ENCODE results near the gene TFB2M.
"Not testable (repeated sequence)": the region's sequence is repeated elsewhere in the genome, so short reads cannot be mapped to it uniquely, and the experiment has no call there.

TFB2M gene

DNA sequence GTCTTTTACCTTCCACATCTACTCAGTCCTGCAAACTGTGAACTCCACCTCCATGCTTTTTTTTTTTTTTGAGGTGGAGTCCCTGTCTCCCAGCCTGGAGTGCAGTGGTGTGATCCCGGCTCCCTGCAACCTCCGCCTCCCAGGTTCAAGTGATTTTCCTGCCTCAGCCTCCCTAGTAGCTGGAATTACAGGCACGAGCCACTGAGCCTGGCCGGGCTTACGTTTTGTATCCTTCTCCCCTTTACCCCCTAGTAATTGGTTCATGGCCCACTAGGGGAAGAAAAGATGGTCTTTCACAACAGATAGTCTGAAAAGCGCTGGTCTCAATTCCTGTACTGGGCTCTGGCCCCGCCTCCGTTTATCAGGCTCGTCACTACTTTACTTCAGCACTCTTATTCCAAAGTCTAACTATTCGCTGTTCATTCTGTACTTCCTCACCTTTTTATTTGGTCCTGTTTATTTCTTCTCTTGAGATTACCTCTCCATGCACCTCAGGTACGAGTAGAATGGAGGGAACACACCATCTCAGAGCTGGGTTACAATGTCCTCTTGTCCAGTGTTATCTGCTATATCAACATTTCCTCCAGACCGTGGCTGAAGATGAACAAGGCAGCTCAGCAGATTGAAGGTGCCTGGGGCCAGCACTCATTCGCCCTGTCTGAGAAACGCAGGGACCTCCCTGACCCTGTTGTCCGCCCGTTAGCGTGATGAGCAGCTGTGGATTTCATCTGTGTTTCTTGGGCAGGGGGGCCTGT is 16.4 kb upstream of the TFB2M start:
- DNase-seq, result no peak

- no peak for DNase-seq
Observed at GRCh38 chr1:246580497-246581370, 14.7 kb upstream of the TFB2M start.

- no peak for DNase-seq
Observed at GRCh38 chr1:246579818-246580217, 13.8 kb upstream of the TFB2M start.

GRCh38 chr1:246577720-246578106 is 11.7 kb upstream of the TFB2M start:
- DNase-seq, result no peak

DNA sequence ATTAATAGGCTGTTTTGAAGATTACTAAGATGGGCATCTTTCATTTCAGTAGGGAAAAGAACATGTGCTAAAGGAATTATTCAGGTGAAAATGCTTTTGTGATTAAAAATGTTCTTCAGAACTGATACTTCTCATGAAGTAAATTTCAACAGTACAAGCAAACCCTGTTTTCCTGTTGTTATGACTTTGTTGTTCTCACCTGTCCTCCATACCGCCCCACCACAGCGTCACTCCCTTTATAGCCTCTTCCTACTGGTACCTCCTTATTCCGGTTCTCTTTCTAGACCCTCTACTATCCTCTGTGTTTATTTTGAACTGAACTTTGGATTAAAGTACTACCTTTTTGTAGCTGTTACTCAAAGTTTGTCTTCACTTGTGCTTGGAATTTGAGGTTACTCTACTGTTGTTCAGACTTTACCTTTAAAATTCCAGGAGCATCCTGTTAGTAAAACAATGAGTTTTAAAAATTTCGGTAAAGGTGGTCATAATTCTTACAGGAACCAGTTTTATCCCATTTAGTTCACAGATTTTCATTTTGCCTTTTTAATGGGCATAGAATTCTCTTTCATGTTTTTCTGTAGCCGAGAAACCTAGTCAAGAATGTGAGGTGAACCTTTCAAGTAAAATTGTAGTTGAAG is 11.1 kb upstream of the TFB2M start:
- no peak for DNase-seq

DNA sequence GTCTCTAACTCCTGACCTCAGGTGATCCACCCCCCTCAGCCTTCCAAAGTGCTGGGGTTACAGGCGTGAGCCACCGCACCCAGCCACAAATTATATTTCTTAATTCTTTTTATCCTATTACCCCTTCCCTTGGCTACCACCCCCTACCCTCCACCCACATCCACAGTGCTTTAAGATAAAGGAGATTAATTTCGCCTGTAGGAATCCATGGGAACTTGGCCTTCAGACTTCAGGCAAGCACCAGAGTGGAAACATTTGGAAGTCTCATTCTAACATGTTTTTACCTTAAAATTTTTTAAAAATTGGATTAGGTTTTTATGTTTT is 10.6 kb upstream of the TFB2M start:
- no peak for DNase-seq

DNA sequence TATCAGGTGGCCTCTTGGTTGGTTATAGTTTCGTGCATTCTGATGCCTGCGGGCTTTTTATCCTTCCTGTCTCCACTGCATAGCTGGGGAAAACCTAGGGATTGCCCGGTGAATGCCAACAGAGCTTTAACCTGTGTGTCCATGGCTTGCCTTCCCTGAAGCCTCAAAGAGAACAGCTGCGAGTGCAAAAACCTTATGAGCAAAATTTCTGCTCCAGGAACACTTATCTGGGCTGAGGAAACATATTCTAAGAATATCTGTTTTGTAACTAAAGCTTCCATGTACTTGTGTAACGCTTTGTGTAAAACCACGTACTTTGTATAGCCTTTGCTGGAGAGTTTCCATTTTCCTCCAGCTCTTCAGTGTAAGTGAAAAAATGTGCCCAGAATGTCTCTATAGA is 7.4 kb upstream of the TFB2M start:
- DNase-seq, result no peak

GRCh38 chr1:246572785-246573184 is 6.7 kb upstream of the TFB2M start:
- DNase-seq, result no peak

DNA sequence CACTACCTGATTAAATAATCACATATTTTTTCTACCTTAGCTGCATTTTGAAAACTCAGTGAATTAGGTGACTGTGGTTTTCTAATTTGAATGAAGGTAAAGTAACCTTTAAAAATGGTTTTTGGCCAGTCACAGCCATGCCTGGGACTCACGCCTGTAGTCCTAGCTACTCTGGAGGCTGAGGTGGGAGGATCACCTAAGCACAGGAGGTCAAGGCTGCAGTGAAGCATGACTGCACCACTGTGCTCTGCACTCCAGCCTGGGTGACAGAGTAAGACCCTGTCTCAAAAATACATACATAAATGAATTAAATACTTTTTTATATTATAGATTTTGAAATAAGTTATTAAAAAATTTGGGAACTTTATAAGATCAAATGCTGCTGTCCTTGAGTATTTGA is 5.9 kb upstream of the TFB2M start:
- no peak for DNase-seq

DNA sequence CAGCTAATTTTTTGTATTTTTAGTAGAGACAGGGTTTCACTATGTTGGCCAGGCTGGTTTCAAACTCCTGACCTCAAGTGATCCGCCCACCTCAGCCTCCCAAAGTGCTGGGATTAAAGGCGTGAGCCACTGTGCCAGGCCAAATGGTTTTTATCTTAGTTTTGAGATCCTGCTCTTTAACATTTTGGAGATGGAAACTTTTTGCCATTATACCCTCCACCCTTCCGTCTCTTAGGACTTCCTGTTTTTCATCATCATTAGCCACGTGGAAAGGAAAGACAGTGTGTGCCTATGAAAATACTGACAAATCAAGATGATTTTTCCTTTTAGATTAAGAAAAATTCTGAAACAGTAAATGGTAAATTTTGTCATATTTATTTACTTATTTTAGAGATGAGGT is 5.2 kb upstream of the TFB2M start:
- not testable (repeated sequence) for DNase-seq

DNA sequence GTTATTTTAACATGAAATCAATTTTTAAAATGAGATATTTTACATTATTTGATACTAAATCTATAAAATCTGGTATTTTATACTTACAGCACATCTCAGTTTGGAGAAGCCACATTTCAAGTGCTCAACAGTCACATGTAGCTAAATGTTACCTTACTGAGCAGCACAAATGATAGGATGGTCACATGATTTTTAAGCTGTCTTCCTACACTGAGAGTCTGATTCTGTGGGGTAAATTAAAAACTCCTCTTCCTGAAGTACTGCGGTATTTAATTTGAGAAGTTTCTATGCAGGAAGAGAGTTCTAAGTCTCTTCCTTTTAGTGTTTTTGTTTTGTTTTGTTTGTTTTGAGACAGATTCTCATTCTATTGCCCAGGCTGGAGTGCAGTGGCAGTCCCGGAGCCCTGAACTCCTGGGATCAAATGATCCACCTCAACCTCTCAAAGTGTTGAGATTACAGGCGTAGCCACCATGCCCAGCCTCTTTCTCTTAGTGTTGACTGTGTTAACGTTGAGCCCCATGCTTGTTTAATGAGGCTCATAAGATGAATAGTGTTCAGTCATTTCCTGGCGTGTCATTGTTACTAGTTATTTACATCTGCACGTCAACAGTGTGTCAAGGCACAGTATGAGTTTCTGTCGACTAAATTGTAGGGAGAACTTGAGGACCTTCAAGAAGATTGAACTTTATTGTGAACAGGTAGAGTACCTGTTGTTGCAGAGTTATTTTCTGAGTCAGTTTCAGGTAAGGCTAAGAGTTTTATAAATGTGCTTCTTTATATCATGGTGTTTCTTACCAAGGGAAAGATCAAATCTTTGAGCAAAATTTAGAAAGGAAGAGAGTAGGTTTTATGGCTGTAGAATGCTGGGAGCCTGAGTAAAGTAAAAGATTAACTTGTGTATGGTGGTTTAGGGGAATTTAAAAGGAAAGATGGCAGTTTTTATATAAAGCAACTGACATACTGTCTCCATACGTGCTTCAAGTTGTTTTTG is 3.5 kb upstream of the TFB2M start:
- no peak for DNase-seq

DNA sequence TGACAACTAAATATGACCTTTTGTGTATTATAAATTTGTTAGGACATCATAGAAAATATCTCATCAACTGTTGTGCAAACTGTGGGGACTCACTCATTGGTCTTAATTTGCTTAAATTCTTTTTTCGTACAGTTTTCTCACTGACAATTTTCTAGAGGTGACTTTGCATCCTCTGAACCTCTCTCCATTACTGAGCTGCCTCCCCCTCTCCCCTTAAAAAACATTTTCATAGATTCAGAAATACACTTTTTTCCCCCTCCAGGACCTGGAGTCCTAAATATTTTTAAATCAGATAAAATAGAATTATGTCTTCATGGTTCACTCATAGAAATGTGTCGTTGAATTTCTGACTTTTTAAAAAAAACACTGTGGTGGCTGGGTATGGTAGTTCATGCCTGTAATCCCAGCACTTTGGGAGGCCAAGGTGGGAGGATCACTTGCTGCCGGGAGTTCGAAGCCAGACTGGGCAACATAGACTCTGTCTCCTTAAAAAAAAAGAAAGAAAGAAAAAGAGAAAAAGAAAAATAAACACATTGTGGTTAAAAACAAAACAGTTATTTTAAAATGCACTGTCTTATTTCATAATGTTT is 1.7 kb upstream of the TFB2M start:
- DNase-seq, result no peak

- no peak for DNase-seq
Observed at GRCh38 chr1:246566813-246567645, 968 bp upstream of the TFB2M start.

GRCh38 chr1:246565751-246566127 is 322 bp downstream of the TFB2M start:
- DNase-seq, result no peak

GRCh38 chr1:246564839-246565750 is 966 bp downstream of the TFB2M start:
- DNase-seq, result no peak

GRCh38 chr1:246560833-246561232 is 5.2 kb downstream of the TFB2M start:
- DNase-seq, result not testable (repeated sequence)

- no peak for DNase-seq
Observed at GRCh38 chr1:246559310-246559709, 6.8 kb downstream of the TFB2M start.

GRCh38 chr1:246558041-246558440 is 8.0 kb downstream of the TFB2M start:
- DNase-seq, result no peak

DNA sequence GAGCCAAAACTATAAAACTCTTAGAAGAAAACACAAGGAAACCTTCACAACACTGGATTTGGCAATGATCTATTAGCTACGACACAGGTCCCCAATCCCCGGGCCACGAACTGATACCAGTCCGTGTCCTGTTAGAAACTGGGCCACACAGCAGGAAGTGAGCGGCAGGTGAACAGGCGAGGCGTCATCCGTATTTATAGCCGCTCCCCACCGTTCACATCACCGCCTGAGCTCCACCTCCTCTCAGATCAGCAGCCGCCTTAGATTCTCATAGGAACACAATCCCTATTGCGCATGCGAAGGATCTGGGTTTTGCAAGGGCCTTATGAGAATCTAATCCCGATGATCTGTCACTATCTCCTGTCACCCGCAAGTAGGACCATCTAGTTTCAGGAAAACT is 11.9 kb downstream of the TFB2M start:
- no peak for DNase-seq

- no peak for DNase-seq
Observed at GRCh38 chr1:246552110-246552509, 14.0 kb downstream of the TFB2M start.
